Measurements from ENCODE around the gene NEK9.

Gene NEK9

GRCh38 chr14:75059642-75060041 is 67.2 kb downstream of the NEK9 start:
- no peak for FAIRE-seq
- DNase-seq (ENCODE audit: insufficient read length, low spot score) = no peak
- no peak for TF ChIP-seq POLR2A (IDR thresholded peaks at IDR 0.05; ENCODE audit: low read depth, low read length)

GRCh38 chr14:75054421-75054820 is 72.4 kb downstream of the NEK9 start:
- no peak for TF ChIP-seq POLR2A (IDR thresholded peaks at IDR 0.05; ENCODE audit: low read depth, low read length)
- DNase-seq (ENCODE audit: insufficient read length, low spot score) (no peak), FAIRE-seq (no peak)

GRCh38 chr14:75053396-75054291 is 73.2 kb downstream of the NEK9 start:
- DNase-seq (ENCODE audit: insufficient read length, low spot score) = no peak
- peak; percentile 6 for FAIRE-seq
- TF ChIP-seq POLR2A (IDR thresholded peaks at IDR 0.05; ENCODE audit: low read depth, low read length) = no peak

GRCh38 chr14:75051556-75051899 is 75.3 kb downstream of the NEK9 start:
- DNase-seq (ENCODE audit: insufficient read length, low spot score) (no peak), FAIRE-seq (no peak)
- no peak for TF ChIP-seq POLR2A (IDR thresholded peaks at IDR 0.05; ENCODE audit: low read depth, low read length)

GRCh38 chr14:75050852-75051555 is 75.8 kb downstream of the NEK9 start, which contains the start of gene MLH3:
Gene MLH3, minus strand, starts transcription at chr14:75051467. Its CDS starts 1,812 bp downstream, at chr14:75049655.
- FAIRE-seq = no peak
- DNase-seq (ENCODE audit: insufficient read length, low spot score) = peak; percentile 18
- peak; percentile 42; the same call in 1 of the 2 replicates for TF ChIP-seq POLR2A (IDR thresholded peaks at IDR 0.05; ENCODE audit: low read depth, low read length)

- no peak for TF ChIP-seq POLR2A (IDR thresholded peaks at IDR 0.05; ENCODE audit: low read depth, low read length)
- FAIRE-seq (no peak), DNase-seq (ENCODE audit: insufficient read length, low spot score) (no peak)
These were observed 77.1 kb downstream of the NEK9 start for GRCh38 chr14:75049731-75050201.

GRCh38 chr14:75049136-75049535 is 77.7 kb downstream of the NEK9 start:
- no peak for FAIRE-seq
- TF ChIP-seq POLR2A (IDR thresholded peaks at IDR 0.05; ENCODE audit: low read depth, low read length) = no peak
- no peak for DNase-seq (ENCODE audit: insufficient read length, low spot score)

- no peak for TF ChIP-seq POLR2A (IDR thresholded peaks at IDR 0.05; ENCODE audit: low read depth, low read length)
- DNase-seq (ENCODE audit: insufficient read length, low spot score) = no peak
- no peak for FAIRE-seq
These were observed 78.7 kb downstream of the NEK9 start for GRCh38 chr14:75048101-75048500.

GRCh38 chr14:75047506-75047905 is 79.3 kb downstream of the NEK9 start:
- no peak for TF ChIP-seq POLR2A (IDR thresholded peaks at IDR 0.05; ENCODE audit: low read depth, low read length)
- FAIRE-seq (no peak), DNase-seq (ENCODE audit: insufficient read length, low spot score) (no peak)

GRCh38 chr14:75046899-75047298 is 79.9 kb downstream of the NEK9 start:
- FAIRE-seq (no peak), DNase-seq (ENCODE audit: insufficient read length, low spot score) (no peak)
- TF ChIP-seq POLR2A (IDR thresholded peaks at IDR 0.05; ENCODE audit: low read depth, low read length) = no peak

GRCh38 chr14:75046275-75046674 is 80.6 kb downstream of the NEK9 start:
- FAIRE-seq = no peak

GRCh38 chr14:75044752-75045151 is 82.1 kb downstream of the NEK9 start:
- FAIRE-seq (no peak), DNase-seq (ENCODE audit: insufficient read length, low spot score) (no peak)
- TF ChIP-seq POLR2A (IDR thresholded peaks at IDR 0.05; ENCODE audit: low read depth, low read length) = no peak

More at GRCh38 chr14:75046275-75046674, 80.6 kb downstream of the NEK9 start:
- TF ChIP-seq POLR2A (IDR thresholded peaks at IDR 0.05; ENCODE audit: low read depth, low read length) = no peak
- DNase-seq (ENCODE audit: insufficient read length, low spot score) = no peak

- DNase-seq (ENCODE audit: insufficient read length, low spot score) (peak; percentile 28), FAIRE-seq (peak; percentile 87)
- TF ChIP-seq POLR2A (IDR thresholded peaks at IDR 0.05; ENCODE audit: low read depth, low read length) = no peak
These were observed 82.5 kb downstream of the NEK9 start for GRCh38 chr14:75044322-75044721.

GRCh38 chr14:75042035-75042434 is 84.8 kb downstream of the NEK9 start:
- no peak for TF ChIP-seq POLR2A (IDR thresholded peaks at IDR 0.05; ENCODE audit: low read depth, low read length)
- DNase-seq (ENCODE audit: insufficient read length, low spot score) = no peak
- no peak for FAIRE-seq

Measured in H54 (cell line).